A549 (cell line): ENCODE data around the gene TMEM116. TPM values are rescaled to one million over a fixed set of nuclear protein-coding genes. Genes with fewer than 3 reads are reported as not detected.
"Not testable (repeated sequence)": the region's sequence is repeated elsewhere in the genome, so short reads cannot be mapped to it uniquely, and the experiment has no call there.

Experiments used
- ATAC-seq, 2 experiments: fragments of 200-7000 bp in 1 of 2; fragments of >200 bp in 1 of 2; cut with Nextera tagmentation in 1 of 2; cut with Tn5 transposase in 1 of 2; 3 replicates each; pipeline versions ENCODE4 v1.8.0 to v1.9.1; 2018 to 2020; ENCODE audit warnings: mild to moderate bottlenecking in 1 of 2, moderate library complexity in 1 of 2
- CTCF ChIA-PET: fragments of 300-600 bp; sonication (Branson Sonifier 250); formaldehyde crosslinking; extraction: SDS; loops from one replicate; lab custom pipeline; 2021; ENCODE audit warnings: antibody characterized with exemption, inconsistent platforms; lab: Yijun Ruan, JAX
- POLR2A ChIA-PET: fragments of 350-600 bp; formaldehyde crosslinking; extraction: SDS; loops from one replicate; lab custom pipeline; 2021; ENCODE audit warnings: antibody characterized with exemption, inconsistent platforms; lab: Yijun Ruan, JAX
- DNase-seq, 2 experiments: peaks; one replicate each; pipeline versions ENCODE4 v3.0.0 to v3.0.0-alpha.2; 2011 to 2016; ENCODE audit warnings: low read depth in 1 of 2, low spot score in 1 of 2
- FAIRE-seq: peaks from 2 replicates; lab custom pipeline; 2011; peaks lifted over from hg19 to GRCh38; lab: Jason Lieb, UNC
- H3K27ac ChIP-seq, 2 experiments: fragments of >200 bp; sonication (Bioruptor Twin); formaldehyde crosslinking; 3 replicates each; pipeline ENCODE4 v1.5.1; 2016 to 2017
- H3K4me1 ChIP-seq: fragments of >200 bp; sonication (Bioruptor Twin); formaldehyde crosslinking; 3 replicates; pipeline ENCODE4 v1.6.1; 2016
- H3K4me2 ChIP-seq: fragments of >200 bp; sonication (Bioruptor Twin); formaldehyde crosslinking; 3 replicates; pipeline ENCODE4 v1.6.1; 2016
- H3K4me3 ChIP-seq: fragments of >200 bp; sonication (Bioruptor Twin); formaldehyde crosslinking; 3 replicates; pipeline ENCODE4 v1.5.1; 2016
- H3K9me3 ChIP-seq: fragments of >200 bp; sonication (Bioruptor Twin); formaldehyde crosslinking; 3 replicates; pipeline ENCODE4 v1.6.1; 2016
- ATOH8 ChIP-seq: fragments of 250-450 bp; sonication (Bioruptor Pico); IDR thresholded peaks from 2 replicates; pipeline ENCODE4 v1.5.0; 2020; ENCODE audit warnings: low read depth, mild to moderate bottlenecking, moderate library complexity
- CBX8 ChIP-seq: fragments of 200-600 bp; sonication (generic); IDR thresholded peaks from 2 replicates; pipeline ENCODE4 v1.6.1; 2016
- CHD2 ChIP-seq: fragments of 150-350 bp; IDR thresholded peaks from 2 replicates; pipeline ENCODE4 v1.6.1; 2014; ENCODE audit warnings: low read length; ENCODE audit not compliant: partially characterized antibody
- CHD4 ChIP-seq: fragments of 200-600 bp; sonication (generic); IDR thresholded peaks from 2 replicates; pipeline ENCODE4 v1.6.1; 2016; ENCODE audit warnings: antibody characterized with exemption, mild to moderate bottlenecking, borderline replicate concordance
- EP300 ChIP-seq, 2 experiments: fragments of >200 bp; sonication (Bioruptor Twin); formaldehyde crosslinking; IDR thresholded peaks; 2 replicates in 1 of 2; 3 replicates in 1 of 2; pipeline ENCODE4 v1.6.1; 2016 to 2017
- FOXS1 ChIP-seq: fragments of 250-450 bp; sonication (Bioruptor Pico); IDR thresholded peaks from 2 replicates; pipeline ENCODE4 v1.5.0; 2020; ENCODE audit warnings: mild to moderate bottlenecking, moderate library complexity
- JUN ChIP-seq, 2 experiments: fragments of >200 bp; sonication (Bioruptor Twin); formaldehyde crosslinking; IDR thresholded peaks; 2 replicates in 1 of 2; 3 replicates in 1 of 2; pipeline ENCODE4 v1.6.1; 2016 to 2017
- KDM5A ChIP-seq: fragments of 200-600 bp; sonication (generic); IDR thresholded peaks from 2 replicates; pipeline ENCODE4 v1.6.1; 2016; ENCODE audit warnings: antibody characterized with exemption, mild to moderate bottlenecking
- MAFK ChIP-seq: fragments of 450-650 bp; IDR thresholded peaks from 2 replicates; pipeline ENCODE4 v1.6.1; 2014; ENCODE audit not compliant: partially characterized antibody
- MYC ChIP-seq: IDR thresholded peaks from 2 replicates; pipeline ENCODE4 v1.6.1; 2012; ENCODE audit warnings: mild to moderate bottlenecking, inconsistent platforms, low read length, improper control_type of control experiment, borderline replicate concordance
- REST ChIP-seq: fragments of 200-600 bp; sonication (generic); IDR thresholded peaks from 2 replicates; pipeline ENCODE4 v1.6.1; 2016; ENCODE audit warnings: antibody characterized with exemption, mild to moderate bottlenecking, moderate library complexity
- RNF2 ChIP-seq: fragments of 200-600 bp; sonication (generic); IDR thresholded peaks from 2 replicates; pipeline ENCODE4 v1.6.1; 2016; ENCODE audit warnings: low read depth, mild to moderate bottlenecking, antibody characterized with exemption, moderate library complexity, borderline replicate concordance
- SREBF2 ChIP-seq: fragments of 450-650 bp; IDR thresholded peaks from 2 replicates; pipeline ENCODE4 v1.6.1; 2014; ENCODE audit warnings: mild to moderate bottlenecking, moderate library complexity
- ZC3H11A ChIP-seq: fragments of 450-650 bp; IDR thresholded peaks from 2 replicates; pipeline ENCODE4 v1.6.1; 2014; ENCODE audit warnings: antibody characterized with exemption, mild to moderate bottlenecking
- ZFP36 ChIP-seq: fragments of 450-650 bp; IDR thresholded peaks from 2 replicates; pipeline ENCODE4 v1.6.1; 2014; ENCODE audit warnings: borderline replicate concordance; ENCODE audit not compliant: partially characterized antibody
- ZNF302 ChIP-seq: fragments of 250-450 bp; sonication (Bioruptor Pico); IDR thresholded peaks from 2 replicates; pipeline ENCODE4 v1.9.0; 2021; ENCODE audit warnings: inconsistent platforms, mild to moderate bottlenecking, moderate library complexity
- ZSCAN20 ChIP-seq: fragments of 250-450 bp; sonication (Bioruptor Pico); IDR thresholded peaks from 2 replicates; pipeline ENCODE4 v1.8.0; 2022; ENCODE audit warnings: mild to moderate bottlenecking, moderate library complexity
- WGBS: methylation state at CpG from one replicate; pipeline ENCODE4 v1.1.6; 2017; ENCODE audit errors: missing lambda C conversion rate; 5-methylcytosine and 5-hydroxymethylcytosine counted together
- polyA plus RNA-seq, 4 experiments: library from polyadenylated mRNA; depleted of rRNA in 3 of 4; stranded (reverse); fragments of >200 nt; fragmentation: RNase III in 1 of 4; extraction: RNeasy Plus Mini Kit Qiagen cat#74134 plus additional on column Dnase treatment in 1 of 4; gene quantifications; 2 replicates in 3 of 4; 3 replicates in 1 of 4; pipeline ENCODE4 v1.2.3, GENCODE V29; 2011 to 2017
- TF ChIP-seq, protein P1 (sequence below): IDR thresholded peaks from 2 replicates; pipeline ENCODE4 v1.6.1; 2012; ENCODE audit warnings: low read depth, borderline replicate concordance
- TF ChIP-seq, protein P2 (sequence below): fragments of 450-650 bp; IDR thresholded peaks from 2 replicates; pipeline ENCODE4 v1.6.1; 2014; ENCODE audit warnings: antibody characterized with exemption
- TF ChIP-seq, protein P3 (sequence below): fragments of 150-350 bp; IDR thresholded peaks from 2 replicates; pipeline ENCODE4 v1.6.1; 2014; ENCODE audit warnings: low read depth, mild to moderate bottlenecking, low read length

TMEM116 gene
- polyA plus RNA-seq, 2 of the 4 experiments (the other 2 are of a cell fraction) = 11.0 to 22.4 TPM

DNA sequence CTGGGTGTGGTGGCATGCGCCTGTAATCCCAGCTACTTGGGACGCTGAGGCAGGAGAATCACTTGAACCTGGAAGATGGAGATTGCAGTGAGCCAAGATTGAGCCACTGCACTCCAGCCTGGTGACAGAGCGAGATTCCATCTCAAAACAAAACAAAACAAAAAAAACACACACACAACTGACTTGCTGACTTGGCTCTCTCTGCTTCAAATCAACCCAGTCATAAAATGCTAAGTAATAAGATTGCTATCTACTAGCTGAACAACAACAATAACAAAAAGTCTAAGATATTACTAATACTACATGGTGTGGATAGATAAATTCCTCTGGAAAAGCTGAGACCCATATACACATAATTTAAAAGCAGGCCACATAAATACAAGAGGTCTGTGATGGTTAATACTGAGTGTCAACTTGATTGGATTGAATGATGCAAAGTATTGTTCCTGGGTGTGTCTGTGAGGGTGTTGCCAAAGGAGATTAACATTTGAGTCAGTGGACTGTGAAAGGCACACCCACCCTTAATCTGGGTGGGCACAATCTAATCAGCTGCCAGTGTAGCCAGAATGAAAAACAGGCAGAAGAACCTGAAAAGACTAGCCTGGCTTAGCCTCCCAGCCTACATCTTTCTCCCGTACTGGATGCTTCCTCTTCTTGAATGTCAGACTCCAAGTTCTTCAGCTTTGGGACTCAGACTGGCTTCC lies 60.7 kb downstream of the TMEM116 start:
- WGBS = 96% methylated on average over 4 of the region's 4 CpGs
- DNase-seq, H3K9me3 ChIP-seq, H3K27ac ChIP-seq, H3K4me3 ChIP-seq, POLR2A ChIA-PET, H3K4me2 ChIP-seq, FAIRE-seq, ATAC-seq: not testable (repeated sequence)
- peaks cover 26% of the 10 kb centered on the region for H3K4me1 ChIP-seq
- CTCF ChIA-PET = interaction anchor here (0.6 kb wide), 1 partner anchor 1729 kb away, joined by 3 read pairs; no protein-coding TSS in a partner anchor

GRCh38 chr12:111950961-111951676 lies 61.8 kb downstream of the TMEM116 start:
- H3K4me2 ChIP-seq, DNase-seq, FAIRE-seq, POLR2A ChIA-PET, ATAC-seq, H3K9me3 ChIP-seq, H3K4me3 ChIP-seq, H3K27ac ChIP-seq: not testable (repeated sequence)
- peaks cover 26% of the 10 kb centered on the region for H3K4me1 ChIP-seq
- CTCF ChIA-PET = interaction anchor here (0.6 to 1.3 kb wide), 2 partner anchors 14 to 1728 kb away, joined by 3 read pairs; no protein-coding TSS in a partner anchor
- WGBS = 68% methylated on average over 3 of the region's 3 CpGs

- DNase-seq (no peak), FAIRE-seq (no peak)
- peaks cover 8% of the 10 kb centered on the region; the same call in 2 of the 3 replicates for H3K4me1 ChIP-seq
- POLR2A ChIA-PET = no interaction called here
- H3K9me3 ChIP-seq = no peaks in the 10 kb centered on the region
- CTCF ChIA-PET = interaction anchor here (1.1 to 3.8 kb wide), 8 partner anchors 37 to 443 kb away, joined by 3 to 18 read pairs (median 4); partner anchors contain the start of genes ERP29 and TMEM116
- no peak overlapping the region for H3K4me2 ChIP-seq
- no peak overlapping the region for H3K4me3 ChIP-seq
- TF ChIP-seq MYC (no peak), KDM5A (no peak), ZC3H11A (no peak), MAFK (no peak), JUN (IDR thresholded peaks at IDR 0.05) (no peak)
- TF ChIP-seq, all 56 proteins: peak for 0
- no peak overlapping the region for H3K27ac ChIP-seq
- ATAC-seq = no peak
- 92% methylated on average over 1 of the region's 1 CpG for WGBS
Measured at GRCh38 chr12:111943929-111944328, 69.0 kb downstream of the TMEM116 start.

DNA sequence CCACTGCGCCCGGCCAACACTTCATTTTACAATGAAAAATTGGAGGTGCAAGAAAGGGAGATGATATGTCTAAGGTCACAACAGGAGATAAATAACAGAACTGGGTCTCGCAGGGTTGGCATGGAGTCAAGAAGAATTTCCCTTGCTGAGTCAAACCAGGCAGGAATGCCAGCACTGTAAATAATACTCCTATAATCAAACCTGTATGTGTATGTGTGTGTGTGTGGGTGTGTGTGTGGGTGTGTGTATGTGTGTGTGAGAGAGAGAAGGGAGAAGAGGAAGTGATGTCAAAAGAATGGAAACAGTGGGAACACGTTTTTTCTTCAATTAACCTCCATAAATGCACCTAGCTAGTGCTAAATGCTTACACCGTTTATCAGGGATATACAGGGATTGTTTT lies 70.4 kb downstream of the TMEM116 start:
- CTCF ChIA-PET = interaction anchor here (1.6 to 3.8 kb wide), 2 partner anchors 124 to 444 kb away, joined by 3 to 15 read pairs; no protein-coding TSS in a partner anchor
- H3K4me3 ChIP-seq = no peak overlapping the region
- no peak overlapping the region for H3K27ac ChIP-seq
- ATAC-seq (peak in 1 of 2 experiments; percentile 46; a peak in 3 of 6 replicates), DNase-seq (peak in 1 of 2 experiments; percentile 67), FAIRE-seq (no peak)
- H3K4me2 ChIP-seq = no peak overlapping the region
- POLR2A ChIA-PET = no interaction called here
- no peaks in the 10 kb centered on the region for H3K9me3 ChIP-seq
- peaks cover 8% of the 10 kb centered on the region; the same call in 2 of the 3 replicates for H3K4me1 ChIP-seq
- WGBS = 73% methylated on average over 5 of the region's 5 CpGs
- no peak for TF ChIP-seq CHD2
- TF ChIP-seq SREBF2 = no peak
- TF ChIP-seq RNF2 = no peak
- no peak for TF ChIP-seq REST
- no peak for TF ChIP-seq ZNF302 (CRISPR knock-in tag)
- TF ChIP-seq ZFP36 = no peak
- TF ChIP-seq, protein P1, sequence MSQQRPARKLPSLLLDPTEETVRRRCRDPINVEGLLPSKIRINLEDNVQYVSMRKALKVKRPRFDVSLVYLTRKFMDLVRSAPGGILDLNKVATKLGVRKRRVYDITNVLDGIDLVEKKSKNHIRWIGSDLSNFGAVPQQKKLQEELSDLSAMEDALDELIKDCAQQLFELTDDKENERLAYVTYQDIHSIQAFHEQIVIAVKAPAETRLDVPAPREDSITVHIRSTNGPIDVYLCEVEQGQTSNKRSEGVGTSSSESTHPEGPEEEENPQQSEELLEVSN = no peak
- TF ChIP-seq ZC3H11A = no peak
- TF ChIP-seq CBX8 = no peak
- TF ChIP-seq EP300 (IDR thresholded peaks at IDR 0.05) = no peak
- TF ChIP-seq, protein P2, sequence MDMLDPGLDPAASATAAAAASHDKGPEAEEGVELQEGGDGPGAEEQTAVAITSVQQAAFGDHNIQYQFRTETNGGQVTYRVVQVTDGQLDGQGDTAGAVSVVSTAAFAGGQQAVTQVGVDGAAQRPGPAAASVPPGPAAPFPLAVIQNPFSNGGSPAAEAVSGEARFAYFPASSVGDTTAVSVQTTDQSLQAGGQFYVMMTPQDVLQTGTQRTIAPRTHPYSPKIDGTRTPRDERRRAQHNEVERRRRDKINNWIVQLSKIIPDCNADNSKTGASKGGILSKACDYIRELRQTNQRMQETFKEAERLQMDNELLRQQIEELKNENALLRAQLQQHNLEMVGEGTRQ = no peak
- no peak for TF ChIP-seq CHD4
- no peak for TF ChIP-seq ATOH8 (CRISPR knock-in tag)
- TF ChIP-seq, protein P3, sequence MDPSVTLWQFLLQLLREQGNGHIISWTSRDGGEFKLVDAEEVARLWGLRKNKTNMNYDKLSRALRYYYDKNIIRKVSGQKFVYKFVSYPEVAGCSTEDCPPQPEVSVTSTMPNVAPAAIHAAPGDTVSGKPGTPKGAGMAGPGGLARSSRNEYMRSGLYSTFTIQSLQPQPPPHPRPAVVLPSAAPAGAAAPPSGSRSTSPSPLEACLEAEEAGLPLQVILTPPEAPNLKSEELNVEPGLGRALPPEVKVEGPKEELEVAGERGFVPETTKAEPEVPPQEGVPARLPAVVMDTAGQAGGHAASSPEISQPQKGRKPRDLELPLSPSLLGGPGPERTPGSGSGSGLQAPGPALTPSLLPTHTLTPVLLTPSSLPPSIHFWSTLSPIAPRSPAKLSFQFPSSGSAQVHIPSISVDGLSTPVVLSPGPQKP = no peak
- no peak for TF ChIP-seq FOXS1 (CRISPR knock-in tag)
- no peak for TF ChIP-seq ZSCAN20 (CRISPR knock-in tag)
